ENCODE results near the gene SLX4. TPM values are rescaled to one million over a fixed set of nuclear protein-coding genes. Genes with fewer than 3 reads are reported as not detected.

The SLX4 gene
- total RNA-seq, 3 donors from 2014 or later: 7.6 to 9.1 (median 8.6) TPM

DNA sequence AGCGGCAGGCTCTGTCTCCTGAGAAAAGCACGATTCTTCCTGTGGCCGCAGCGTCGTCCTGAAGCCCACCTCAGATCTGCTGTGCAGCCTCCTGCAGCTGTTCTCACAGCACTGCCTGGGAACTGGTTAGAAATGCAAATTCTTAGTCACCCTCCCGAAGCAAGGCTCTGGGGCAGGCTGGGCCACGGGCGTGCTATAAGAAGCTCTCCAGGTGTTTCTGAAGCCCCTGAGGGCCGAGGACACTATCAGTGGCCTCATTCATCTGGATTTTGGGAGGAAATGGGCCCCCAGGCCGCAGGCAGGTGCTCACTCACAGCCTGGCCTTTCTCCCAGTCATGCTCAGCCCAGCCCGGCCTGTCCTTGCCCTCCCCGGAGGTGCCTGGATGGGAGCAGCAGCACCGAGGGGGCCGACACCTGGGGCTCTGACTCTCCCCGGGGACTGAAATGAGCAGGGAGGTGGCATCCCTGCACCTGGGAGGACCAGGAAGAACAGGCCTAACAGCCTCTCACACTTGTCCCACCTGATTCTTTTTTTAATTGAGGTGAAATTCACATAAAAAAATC is 23.8 kb downstream of the SLX4 start:
- no peaks in the 10 kb centered on the region for H3K27me3 Mint-ChIP-seq (ENCODE audit: low read depth)
- no peaks in the 10 kb centered on the region for H3K9me3 Mint-ChIP-seq
- no peaks in the 10 kb centered on the region for H3K4me1 Mint-ChIP-seq (ENCODE audit: low read depth)
- peaks cover 7% of the 10 kb centered on the region for H3K36me3 Mint-ChIP-seq (ENCODE audit: insufficient read depth)
- DNase-seq: no peak
- H3K4me3 Mint-ChIP-seq: no peak overlapping the region
- no peak for ATAC-seq

DNA sequence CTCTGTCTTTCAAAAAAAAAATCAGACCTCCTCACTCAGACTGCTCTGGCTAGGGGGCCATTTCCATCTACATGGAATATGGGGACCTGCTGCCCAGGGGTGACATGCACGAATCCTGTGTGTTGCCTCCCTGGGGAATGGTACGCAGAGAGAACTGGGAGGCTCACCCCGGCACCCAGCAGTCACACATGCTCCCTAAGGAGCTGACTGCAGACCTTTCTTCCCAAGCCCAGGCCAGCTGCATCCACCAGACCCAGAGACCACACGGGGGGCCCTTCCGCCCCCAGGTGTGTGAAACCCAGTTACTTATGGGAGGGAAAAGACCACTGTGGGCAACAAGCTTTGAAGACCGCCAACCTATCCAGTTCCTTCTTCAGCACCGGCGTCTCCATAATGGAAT is 27.0 kb downstream of the SLX4 start:
- no peak for DNase-seq
- H3K9me3 Mint-ChIP-seq: no peaks in the 10 kb centered on the region
- H3K4me3 Mint-ChIP-seq: no peak overlapping the region
- no peak for ATAC-seq
- H3K27me3 Mint-ChIP-seq (ENCODE audit: low read depth): no peaks in the 10 kb centered on the region
- peaks cover 1% of the 10 kb centered on the region for H3K36me3 Mint-ChIP-seq (ENCODE audit: insufficient read depth)
- peaks cover 10% of the 10 kb centered on the region for H3K4me1 Mint-ChIP-seq (ENCODE audit: low read depth)

DNA sequence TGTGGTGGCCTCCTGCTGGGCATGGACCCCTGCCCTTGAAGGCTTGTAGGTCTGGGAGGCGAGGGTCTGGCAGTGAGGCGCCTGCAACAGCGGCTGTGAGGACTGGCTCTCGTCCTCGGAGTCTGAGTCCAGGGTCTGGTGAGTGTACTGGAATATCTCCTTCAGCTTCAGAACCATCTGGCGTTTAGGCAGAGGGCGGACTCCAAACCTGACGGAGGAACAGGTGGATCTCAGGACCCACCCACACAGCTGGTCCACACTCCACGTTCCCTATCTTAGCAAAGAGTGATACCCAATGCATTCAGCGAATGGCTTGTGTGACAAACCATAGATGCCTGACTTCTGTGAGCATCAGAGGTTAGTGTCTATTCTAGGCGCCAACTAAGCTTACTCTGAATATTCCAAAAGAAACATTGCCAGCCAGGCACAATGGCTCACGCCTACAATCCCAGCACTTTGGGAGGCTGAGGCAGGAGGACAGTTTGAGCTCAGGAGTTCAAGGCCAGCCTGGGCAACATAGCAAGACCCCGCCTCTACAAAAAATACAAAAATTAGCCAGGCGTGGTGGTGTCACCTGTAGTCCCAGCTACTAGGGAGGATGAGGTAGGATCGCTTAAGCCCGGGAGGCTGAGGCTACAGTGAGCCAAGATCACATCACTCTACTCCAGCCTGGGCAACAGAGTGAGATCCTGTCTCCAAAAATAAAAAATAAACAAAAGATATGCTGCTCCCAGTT is 27.9 kb downstream of the SLX4 start:
- DNase-seq: no peak
- no peak overlapping the region for H3K4me3 Mint-ChIP-seq
- H3K4me1 Mint-ChIP-seq (ENCODE audit: low read depth): peaks cover 18% of the 10 kb centered on the region
- peaks cover 1% of the 10 kb centered on the region for H3K36me3 Mint-ChIP-seq (ENCODE audit: insufficient read depth)
- no peaks in the 10 kb centered on the region for H3K9me3 Mint-ChIP-seq
- H3K27me3 Mint-ChIP-seq (ENCODE audit: low read depth): no peaks in the 10 kb centered on the region
- ATAC-seq: no peak

DNA sequence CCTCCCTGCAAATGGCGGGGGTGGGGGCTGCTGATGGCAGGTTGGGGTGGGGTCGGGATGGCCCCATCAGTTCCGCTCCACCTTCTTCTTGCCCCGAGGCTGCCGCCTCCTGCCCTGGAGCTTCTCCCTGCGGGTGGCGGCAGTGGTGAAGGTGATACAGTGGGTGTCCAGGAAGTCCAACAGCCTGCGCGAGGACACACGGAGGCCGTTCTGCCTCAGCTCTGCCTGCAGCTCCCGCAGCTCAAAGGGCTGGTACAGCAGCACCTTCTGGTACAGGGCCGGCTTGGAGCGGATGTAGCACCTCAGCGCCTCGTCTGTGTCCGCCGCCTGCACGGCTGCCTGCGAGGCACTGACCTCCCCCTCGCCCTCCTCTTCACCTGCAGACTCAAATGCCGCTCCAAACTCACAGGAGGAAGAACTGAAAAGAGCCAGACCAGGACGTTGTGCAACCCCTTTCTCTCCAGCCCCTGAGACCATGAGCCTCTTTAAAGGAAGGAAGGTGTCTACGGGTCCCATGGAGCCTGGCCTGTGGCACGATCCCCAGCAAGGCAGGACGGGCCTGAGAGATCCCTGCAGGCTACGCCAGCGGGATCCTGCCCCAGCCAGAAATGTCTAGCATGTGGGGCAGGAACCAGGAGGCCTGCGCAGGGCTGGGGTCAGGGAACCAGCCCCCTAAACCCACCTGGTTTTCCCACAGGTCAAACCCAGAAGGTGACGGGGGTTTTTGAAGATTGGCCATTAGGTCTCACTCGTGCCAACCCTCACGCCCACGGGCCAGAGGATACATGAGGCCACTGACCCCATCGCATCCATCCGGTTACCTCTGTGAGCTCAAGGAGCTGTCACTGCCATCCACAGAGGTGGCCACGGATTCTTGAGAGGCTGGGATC is 28.9 kb downstream of the SLX4 start:
- Mint-ChIP-seq H3K27me3 (ENCODE audit: low read depth) (no peaks in the 10 kb centered on the region), H3K36me3 (ENCODE audit: insufficient read depth) (peaks cover 1% of the 10 kb centered on the region), H3K9me3 (no peaks in the 10 kb centered on the region), H3K4me3 (no peak overlapping the region), H3K4me1 (ENCODE audit: low read depth) (peaks cover 25% of the 10 kb centered on the region)
- ATAC-seq (no peak), DNase-seq (no peak)

DNA sequence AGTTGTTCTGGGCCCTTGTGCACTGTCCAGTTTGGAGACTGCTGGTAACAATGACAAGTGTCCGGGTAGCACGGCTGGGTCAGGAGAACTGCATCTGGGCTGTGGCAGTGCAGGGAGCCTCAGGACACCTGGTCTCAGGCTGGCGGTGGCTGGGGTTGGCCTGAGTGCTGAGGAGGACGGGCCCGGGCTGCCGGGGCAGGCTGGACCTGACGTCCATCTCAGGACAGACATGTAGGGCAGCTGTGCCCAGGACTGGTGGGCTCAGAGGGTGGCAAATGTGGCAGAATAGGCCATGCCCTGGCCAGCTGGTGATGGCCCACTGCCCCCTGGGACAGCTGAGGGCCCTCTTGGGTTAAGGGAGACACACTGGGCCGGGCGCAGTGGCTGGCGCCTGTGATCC is 30.0 kb downstream of the SLX4 start:
- no peak for ATAC-seq

DNA sequence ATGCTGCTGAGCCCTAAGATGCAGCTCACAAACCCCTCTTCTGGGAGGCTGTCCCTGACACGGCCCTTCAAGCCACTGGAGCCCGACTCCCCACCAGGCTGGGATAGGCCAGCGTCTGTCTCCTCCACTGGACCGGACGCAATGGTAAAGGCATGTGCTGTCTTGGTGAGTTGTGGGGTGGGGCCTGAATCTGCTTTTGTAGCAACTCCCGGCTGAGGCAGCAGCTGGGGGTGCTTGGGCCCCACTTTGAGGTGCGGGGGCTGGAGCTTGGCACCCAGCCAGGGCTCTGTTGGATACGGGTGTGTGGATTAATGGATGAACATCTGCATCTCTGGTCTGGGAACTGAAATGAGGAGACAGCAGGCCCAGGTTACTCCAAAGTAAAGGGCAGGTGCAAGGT is 30.7 kb downstream of the SLX4 start:
- Mint-ChIP-seq H3K27me3 (ENCODE audit: low read depth) (no peaks in the 10 kb centered on the region), H3K4me3 (no peak overlapping the region), H3K4me1 (ENCODE audit: low read depth) (peaks cover 38% of the 10 kb centered on the region), H3K9me3 (no peaks in the 10 kb centered on the region), H3K36me3 (ENCODE audit: insufficient read depth) (peaks cover 1% of the 10 kb centered on the region)
- ATAC-seq: no peak
- DNase-seq: no peak

More for the DNA sequence above, 30.0 kb downstream of the SLX4 start:
- no peak for DNase-seq
- no peaks in the 10 kb centered on the region for H3K27me3 Mint-ChIP-seq (ENCODE audit: low read depth)
- peaks cover 1% of the 10 kb centered on the region for H3K36me3 Mint-ChIP-seq (ENCODE audit: insufficient read depth)
- H3K4me1 Mint-ChIP-seq (ENCODE audit: low read depth): peaks cover 34% of the 10 kb centered on the region
- no peak overlapping the region for H3K4me3 Mint-ChIP-seq
- H3K9me3 Mint-ChIP-seq: no peaks in the 10 kb centered on the region

DNA sequence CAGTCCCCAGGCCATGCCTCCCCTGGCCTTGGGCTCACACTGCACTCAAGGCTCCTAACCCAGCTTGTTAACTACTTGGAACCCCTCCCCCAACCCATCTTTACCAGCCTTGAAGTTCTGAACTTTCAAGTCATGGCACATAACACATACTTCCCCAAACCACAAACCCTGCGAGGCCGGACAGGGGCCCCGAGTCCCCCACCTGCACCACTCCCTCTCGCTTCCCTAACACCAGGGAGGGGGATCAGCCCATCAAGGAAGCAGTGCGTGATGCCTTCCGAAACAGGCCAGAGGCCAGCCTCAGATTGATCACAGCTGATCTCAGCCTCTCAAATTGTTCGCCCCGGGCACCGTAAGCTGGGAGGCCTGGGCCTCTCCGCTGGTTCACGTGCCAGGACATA is 31.2 kb downstream of the SLX4 start:
- H3K4me1 Mint-ChIP-seq (ENCODE audit: low read depth): peaks cover 42% of the 10 kb centered on the region
- H3K4me3 Mint-ChIP-seq: no peak overlapping the region
- peaks cover 1% of the 10 kb centered on the region for H3K36me3 Mint-ChIP-seq (ENCODE audit: insufficient read depth)
- ATAC-seq (no peak), DNase-seq (no peak)
- H3K9me3 Mint-ChIP-seq: no peaks in the 10 kb centered on the region
- H3K27me3 Mint-ChIP-seq (ENCODE audit: low read depth): no peaks in the 10 kb centered on the region

DNA sequence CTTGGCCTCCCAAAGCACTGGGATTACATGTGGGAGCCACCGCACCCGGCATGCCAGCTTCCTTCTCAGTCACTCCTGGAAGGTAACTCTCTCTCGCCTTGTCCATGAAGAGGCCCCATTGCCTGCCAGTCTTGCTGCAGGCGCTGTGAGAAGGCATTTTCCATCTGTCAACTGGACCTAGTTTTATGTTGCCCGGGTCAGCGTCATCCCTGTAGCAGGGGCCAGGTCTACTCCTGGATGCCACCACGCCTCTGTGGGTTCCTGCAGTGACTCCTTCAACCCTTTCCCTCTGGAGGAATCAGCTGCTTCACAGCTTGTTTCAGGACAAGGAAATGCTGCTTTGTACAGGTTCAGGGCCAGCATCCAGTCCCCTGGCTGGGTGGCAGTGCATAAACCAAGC is 31.6 kb downstream of the SLX4 start:
- H3K4me1 Mint-ChIP-seq (ENCODE audit: low read depth): peaks cover 47% of the 10 kb centered on the region

DNA sequence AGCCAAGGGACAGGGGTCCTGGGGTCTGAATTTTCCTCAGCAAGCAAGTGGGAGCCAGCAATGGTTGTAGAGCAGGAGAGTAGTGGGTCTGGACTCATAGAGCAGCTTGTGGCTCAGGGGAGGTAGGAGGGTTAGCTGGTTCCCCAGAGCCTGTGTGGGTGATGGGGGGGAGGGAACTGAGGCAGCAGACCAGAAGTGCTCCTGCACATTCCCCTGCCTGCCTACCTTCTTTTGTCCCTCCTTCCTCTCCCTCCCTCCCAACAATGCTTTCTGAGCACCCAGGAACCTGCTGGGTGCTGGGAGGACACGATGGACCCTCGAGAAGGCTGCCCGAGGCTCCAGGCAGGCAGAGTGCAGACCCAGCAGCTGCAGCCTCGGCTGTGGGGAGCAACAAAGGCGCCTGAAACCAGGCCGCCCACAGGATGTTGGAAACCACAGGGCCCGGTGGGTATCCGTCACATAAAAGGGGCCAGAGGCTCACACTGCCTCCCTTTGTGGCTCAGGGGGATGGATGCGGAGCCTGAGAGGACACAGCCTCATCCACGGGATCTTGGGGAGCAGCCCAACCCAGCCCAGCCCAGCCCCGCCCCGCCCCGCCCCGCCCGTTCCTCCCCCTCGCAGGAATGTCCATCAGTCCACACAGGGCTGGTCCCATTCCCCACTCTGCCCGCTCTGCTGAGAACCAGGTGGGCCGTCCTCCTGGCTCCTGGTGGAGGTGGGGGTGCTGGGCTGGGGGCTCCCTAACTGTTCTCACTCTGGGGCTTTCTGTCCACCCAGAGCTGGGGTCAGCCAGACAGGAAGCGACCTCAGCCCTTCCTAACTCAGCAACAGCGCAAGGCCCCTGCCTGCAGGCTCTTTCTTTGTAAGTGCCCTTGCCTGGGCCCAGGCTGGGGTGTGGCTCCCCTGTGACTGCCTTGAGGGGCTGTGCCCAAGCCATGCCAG is 32.5 kb downstream of the SLX4 start:
- Mint-ChIP-seq H3K9me3 (no peaks in the 10 kb centered on the region), H3K36me3 (ENCODE audit: insufficient read depth) (peaks cover 1% of the 10 kb centered on the region)

More for the DNA sequence above, 31.6 kb downstream of the SLX4 start:
- H3K36me3 Mint-ChIP-seq (ENCODE audit: insufficient read depth): peaks cover 1% of the 10 kb centered on the region
- no peak overlapping the region for H3K4me3 Mint-ChIP-seq
- ATAC-seq (no peak), DNase-seq (no peak)
- H3K27me3 Mint-ChIP-seq (ENCODE audit: low read depth): no peaks in the 10 kb centered on the region
- no peaks in the 10 kb centered on the region for H3K9me3 Mint-ChIP-seq

DNA sequence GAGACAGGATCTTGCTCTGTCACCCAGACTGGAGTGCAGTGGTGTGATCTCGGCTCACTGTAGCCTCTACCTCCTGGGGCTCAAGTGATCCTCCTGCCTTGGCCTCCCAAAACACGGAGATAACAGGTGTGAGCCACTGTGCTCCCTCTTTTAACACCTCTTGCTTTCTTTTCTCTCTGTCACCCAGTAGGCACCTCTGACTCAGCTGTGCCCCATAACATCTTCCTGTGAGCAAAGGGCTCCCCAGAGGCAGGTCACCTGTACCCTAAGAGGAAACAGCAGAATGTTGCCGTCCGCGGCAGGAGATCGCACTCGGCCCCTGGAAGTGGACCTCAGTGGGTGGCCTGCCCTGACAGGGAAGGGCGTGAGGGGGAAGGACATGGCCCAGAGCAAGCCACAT is 33.3 kb downstream of the SLX4 start:
- peak; percentile 44 for DNase-seq
- H3K27me3 Mint-ChIP-seq (ENCODE audit: low read depth): no peaks in the 10 kb centered on the region
- ATAC-seq: peak; percentile 44 to 46
- peak overlapping the region; percentile 93 for H3K4me3 Mint-ChIP-seq
- no peaks in the 10 kb centered on the region for H3K9me3 Mint-ChIP-seq
- H3K36me3 Mint-ChIP-seq (ENCODE audit: insufficient read depth): peaks cover 1% of the 10 kb centered on the region
- peaks cover 55% of the 10 kb centered on the region for H3K4me1 Mint-ChIP-seq (ENCODE audit: low read depth)

More for the DNA sequence above, 32.5 kb downstream of the SLX4 start:
- Mint-ChIP-seq H3K4me3 (peak overlapping the region; percentile 93), H3K4me1 (ENCODE audit: low read depth) (peaks cover 52% of the 10 kb centered on the region), H3K27me3 (ENCODE audit: low read depth) (no peaks in the 10 kb centered on the region)
- DNase-seq: no peak
- peak; percentile 69 to 72 for ATAC-seq

DNA sequence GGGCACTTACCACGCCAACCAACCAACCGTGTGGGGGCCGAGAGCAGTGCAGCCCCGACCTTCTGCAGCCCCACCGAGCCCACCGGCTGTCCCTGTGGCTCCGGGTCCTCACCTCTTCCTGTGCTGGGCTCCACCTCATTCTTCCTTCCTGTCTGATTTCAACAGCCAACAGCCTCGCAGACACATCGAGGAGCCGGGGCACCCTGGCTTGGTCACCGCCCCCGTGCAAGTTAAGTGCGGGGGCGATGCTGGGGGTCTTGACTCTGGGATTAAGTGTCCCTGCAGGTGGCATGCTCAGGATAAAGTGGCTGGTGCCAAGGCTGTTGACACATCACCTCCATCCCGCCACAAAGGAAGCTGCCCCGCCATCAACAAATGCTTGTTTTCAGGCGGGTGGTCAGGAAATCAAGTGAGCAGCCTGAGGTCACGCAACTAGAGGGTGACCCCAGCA is 34.1 kb downstream of the SLX4 start, which contains the start of gene NLRC3:
Gene NLRC3 (minus strand): TSS at position 102 of the 451 bp plus-strand sequence. CDS start 12,367 bp downstream, outside the sequence.
- peaks cover 59% of the 10 kb centered on the region for H3K4me1 Mint-ChIP-seq (ENCODE audit: low read depth)
- no peaks in the 10 kb centered on the region for H3K27me3 Mint-ChIP-seq (ENCODE audit: low read depth)
- H3K36me3 Mint-ChIP-seq (ENCODE audit: insufficient read depth): peaks cover 2% of the 10 kb centered on the region
- H3K4me3 Mint-ChIP-seq: peak within 1 kb of the TSS; percentile 93
- DNase-seq (peak; percentile 23), ATAC-seq (peak; percentile 28 to 31)
- no peaks in the 10 kb centered on the region for H3K9me3 Mint-ChIP-seq

DNA sequence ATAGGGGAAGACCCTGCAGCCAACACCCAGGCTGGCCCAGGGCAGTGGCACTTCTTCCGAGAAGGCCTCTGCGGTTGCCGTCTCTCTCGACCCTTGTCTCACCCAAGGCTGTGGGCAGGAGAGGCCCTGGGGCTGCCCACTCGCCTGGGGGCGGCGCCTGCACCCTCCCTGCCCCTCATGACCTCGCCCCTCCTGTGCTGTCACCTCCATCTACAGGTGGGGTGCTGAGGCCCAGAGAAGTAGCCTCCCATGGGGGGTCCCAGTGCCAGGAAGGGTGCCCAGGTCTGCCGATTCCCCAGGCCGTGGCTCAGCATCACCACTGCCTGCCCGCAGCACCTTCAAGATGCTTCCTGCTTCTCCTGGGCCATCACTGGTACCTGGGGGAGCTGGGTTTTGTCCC is 35.2 kb downstream of the SLX4 start:
- peaks cover 7% of the 10 kb centered on the region for H3K36me3 Mint-ChIP-seq (ENCODE audit: insufficient read depth)
- DNase-seq: no peak
- no peaks in the 10 kb centered on the region for H3K27me3 Mint-ChIP-seq (ENCODE audit: low read depth)
- peak; percentile 12 for ATAC-seq
- peaks cover 64% of the 10 kb centered on the region for H3K4me1 Mint-ChIP-seq (ENCODE audit: low read depth)
- no peaks in the 10 kb centered on the region for H3K9me3 Mint-ChIP-seq
- H3K4me3 Mint-ChIP-seq: peak overlapping the region; percentile 93

DNA sequence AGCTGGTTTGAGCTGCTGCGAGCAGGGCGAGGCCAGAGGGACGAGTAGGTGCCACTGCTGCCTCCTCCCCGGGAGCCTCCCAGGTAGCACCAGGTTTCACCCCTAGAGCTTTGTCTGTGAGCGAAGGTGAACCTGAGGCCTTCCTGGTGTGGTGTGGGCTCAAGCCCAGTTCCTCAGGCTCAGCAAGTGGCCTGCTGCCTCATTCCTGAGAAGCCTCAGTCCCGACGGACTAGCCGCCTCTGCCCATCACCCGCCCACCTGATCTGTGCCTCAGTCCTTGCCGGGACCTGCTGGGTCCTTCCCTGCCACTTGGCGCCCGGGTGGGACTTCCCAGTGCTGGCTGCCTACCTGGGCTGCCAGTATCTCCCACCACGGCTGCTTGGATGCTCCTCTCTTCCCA is 35.9 kb downstream of the SLX4 start:
- Mint-ChIP-seq H3K9me3 (peaks cover 3% of the 10 kb centered on the region), H3K36me3 (ENCODE audit: insufficient read depth) (peaks cover 11% of the 10 kb centered on the region), H3K4me3 (peak overlapping the region; percentile 93), H3K27me3 (ENCODE audit: low read depth) (no peaks in the 10 kb centered on the region), H3K4me1 (ENCODE audit: low read depth) (peaks cover 65% of the 10 kb centered on the region)
- no peak for ATAC-seq
- DNase-seq: no peak
